Mucosa of descending colon (tissue), 3 donors: ENCODE data around the gene CENPC. TPM values are rescaled to one million over a fixed set of nuclear protein-coding genes. Genes with fewer than 3 reads are reported as not detected.

Experiments used
- ATAC-seq: fragments of 200-7000 bp; cut with Tn5 transposase; one replicate; pipeline ENCODE4 v1.9.1; 2020; ENCODE audit warnings: mild to moderate bottlenecking, moderate library complexity
- DNase-seq, 3 donors: peaks; one replicate each; pipeline ENCODE4 v3.0.0-alpha.2; 2020
- H3K36me3 ChIP-seq: fragments of 200-600 bp; one replicate; pipeline ENCODE4 v1.8.0; 2021; ENCODE audit warnings: low read depth, mild to moderate bottlenecking
- H3K4me1 ChIP-seq: fragments of 200-600 bp; one replicate; pipeline ENCODE4 v1.8.0; 2021; ENCODE audit warnings: low read depth, mild to moderate bottlenecking
- H3K4me3 ChIP-seq: fragments of 200-600 bp; one replicate; pipeline ENCODE4 v1.8.0; 2021; ENCODE audit warnings: mild to moderate bottlenecking
- H3K9me3 ChIP-seq: fragments of 200-600 bp; one replicate; pipeline ENCODE4 v1.8.0; 2021; ENCODE audit warnings: mild to moderate bottlenecking
- CTCF ChIP-seq: fragments of 200-600 bp; IDR thresholded peaks from one replicate; pipeline ENCODE4 v1.8.0; 2022; ENCODE audit warnings: antibody characterized with exemption, mild to moderate bottlenecking
- intact Hi-C, 2 donors: fragments of 100-400 bp; cut with DNase I in 1 of 2; cut with micrococcal nuclease in 1 of 2; formaldehyde crosslinking; loops; one replicate each; pipeline versions ENCODE4 v1.11.0 to v1.11.1; 2022; cut with DNase I, micrococcal nuclease
- total RNA-seq, 3 donors: library from RNA; stranded (reverse); fragmentation: NEBNext Ultra II Directional in 2 of 3; extraction: Animal tissue kit (Norgen Biotek cat#: 25700) in 2 of 3; gene quantifications; one replicate each; pipeline versions ENCODE4 v1.2.1 to v1.2.4, GENCODE V29; 2021 to 2023
- donor health status: DM: no; HTN: no; CAD: no; lungs with moderate emphysema.
- donor health status: DM: no; HTN: no; CAD: no.
- donor health status: DM: no; HTN: yes; CAD: no.

CENPC gene
- total RNA-seq, 3 donors from 2014 or later: 17.3 to 26.4 (median 26.0) TPM

DNA sequence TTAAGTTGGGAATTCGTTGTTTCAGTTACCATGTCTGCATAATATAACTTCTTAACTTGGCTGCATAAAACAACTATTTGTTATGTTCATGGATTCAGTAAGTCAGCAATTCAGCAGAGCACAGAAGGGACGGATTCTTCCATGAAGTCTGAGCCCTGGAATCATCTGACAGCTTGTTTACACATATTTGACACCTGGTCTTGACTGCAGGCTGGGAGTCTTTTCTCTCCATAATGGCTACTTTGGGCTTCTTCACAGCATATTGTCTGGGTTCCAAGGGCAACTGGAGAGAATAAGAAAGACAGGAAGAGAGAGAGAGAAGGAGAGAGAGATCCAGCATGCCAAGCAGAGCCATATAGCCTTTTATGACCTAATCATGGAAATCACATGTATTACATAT lies 23.1 kb downstream of the CENPC start:
- Histone ChIP-seq H3K4me3 (no peak overlapping the region), H3K36me3 (no peaks in the 10 kb centered on the region), H3K4me1 (no peaks in the 10 kb centered on the region), H3K9me3 (no peaks in the 10 kb centered on the region)
- intact Hi-C loops: no loop called here
- DNase-seq (no peak), ATAC-seq (no peak)
- TF ChIP-seq CTCF: no peak

GRCh38 chr4:67521506-67521905 lies 23.8 kb downstream of the CENPC start:
- Histone ChIP-seq H3K36me3 (no peaks in the 10 kb centered on the region), H3K4me3 (no peak overlapping the region), H3K9me3 (no peaks in the 10 kb centered on the region), H3K4me1 (no peaks in the 10 kb centered on the region)
- ATAC-seq (no peak), DNase-seq (no peak)
- intact Hi-C loops: no loop called here
- no peak for TF ChIP-seq CTCF

- H3K4me1 ChIP-seq: no peaks in the 10 kb centered on the region
- no peaks in the 10 kb centered on the region for H3K9me3 ChIP-seq
- TF ChIP-seq CTCF: no peak
- ATAC-seq: no peak
- intact Hi-C loops: no loop called here
- H3K4me3 ChIP-seq: no peak overlapping the region
- DNase-seq: no peak
- no peaks in the 10 kb centered on the region for H3K36me3 ChIP-seq
These were observed 25.2 kb downstream of the CENPC start for GRCh38 chr4:67520141-67520540.

GRCh38 chr4:67512501-67512900 lies 32.8 kb downstream of the CENPC start:
- H3K36me3 ChIP-seq: no peaks in the 10 kb centered on the region
- no peaks in the 10 kb centered on the region for H3K9me3 ChIP-seq
- DNase-seq (no peak), ATAC-seq (no peak)
- TF ChIP-seq CTCF: no peak
- no peaks in the 10 kb centered on the region for H3K4me1 ChIP-seq
- intact Hi-C loops: no loop called here
- no peak overlapping the region for H3K4me3 ChIP-seq

DNA sequence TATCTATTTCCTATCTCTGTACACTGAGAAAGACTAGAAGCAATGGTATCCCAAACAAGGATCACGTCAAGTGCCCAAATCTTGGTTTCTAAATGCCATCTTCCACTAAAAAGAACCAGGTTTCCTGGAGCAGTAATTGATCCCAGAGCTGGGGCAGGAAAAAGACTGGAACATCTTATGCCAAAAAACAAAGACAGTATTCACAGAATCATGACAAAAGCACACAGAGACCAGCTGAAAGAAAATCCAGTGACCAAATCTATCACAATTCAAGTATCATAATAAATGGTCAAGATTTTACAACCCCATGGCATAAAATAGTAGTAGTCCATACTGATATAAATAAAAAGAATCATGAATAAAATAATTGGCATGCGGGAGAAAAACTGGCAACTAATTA lies 44.9 kb downstream of the CENPC start:
- intact Hi-C loops: no loop called here
- Histone ChIP-seq H3K4me3 (no peak overlapping the region), H3K4me1 (no peaks in the 10 kb centered on the region), H3K36me3 (no peaks in the 10 kb centered on the region), H3K9me3 (no peaks in the 10 kb centered on the region)
- ATAC-seq (no peak), DNase-seq (no peak)
- no peak for TF ChIP-seq CTCF

GRCh38 chr4:67499799-67500198 lies 45.5 kb downstream of the CENPC start:
- DNase-seq (no peak), ATAC-seq (no peak)
- intact Hi-C loops: no loop called here
- TF ChIP-seq CTCF: no peak
- Histone ChIP-seq H3K4me1 (no peaks in the 10 kb centered on the region), H3K4me3 (no peak overlapping the region), H3K9me3 (no peaks in the 10 kb centered on the region), H3K36me3 (no peaks in the 10 kb centered on the region)
